Measurements from ENCODE around the gene LRRC36.

DNA sequence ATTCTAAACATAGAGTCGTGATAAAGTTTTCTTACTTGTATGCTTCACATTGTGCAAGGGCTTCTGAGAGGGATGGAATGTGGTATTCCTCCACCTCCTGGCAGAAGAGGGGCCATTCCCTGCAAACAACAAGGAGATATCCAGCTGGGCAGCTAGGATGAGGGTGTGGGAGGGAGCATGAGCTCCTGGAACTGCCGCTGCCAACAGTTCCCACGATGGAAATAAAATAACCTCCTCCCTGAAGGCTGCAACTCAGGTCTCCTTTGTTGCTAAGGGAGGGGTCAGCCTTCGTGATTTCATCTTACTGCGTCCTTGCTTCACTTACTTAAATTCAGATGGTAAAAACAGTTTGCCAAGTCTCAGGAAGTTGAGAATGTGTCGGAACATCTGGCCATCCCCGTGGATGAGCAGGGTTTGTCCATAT is 31.7 kb upstream of the LRRC36 start:
- TF ChIP-seq, protein P1, sequence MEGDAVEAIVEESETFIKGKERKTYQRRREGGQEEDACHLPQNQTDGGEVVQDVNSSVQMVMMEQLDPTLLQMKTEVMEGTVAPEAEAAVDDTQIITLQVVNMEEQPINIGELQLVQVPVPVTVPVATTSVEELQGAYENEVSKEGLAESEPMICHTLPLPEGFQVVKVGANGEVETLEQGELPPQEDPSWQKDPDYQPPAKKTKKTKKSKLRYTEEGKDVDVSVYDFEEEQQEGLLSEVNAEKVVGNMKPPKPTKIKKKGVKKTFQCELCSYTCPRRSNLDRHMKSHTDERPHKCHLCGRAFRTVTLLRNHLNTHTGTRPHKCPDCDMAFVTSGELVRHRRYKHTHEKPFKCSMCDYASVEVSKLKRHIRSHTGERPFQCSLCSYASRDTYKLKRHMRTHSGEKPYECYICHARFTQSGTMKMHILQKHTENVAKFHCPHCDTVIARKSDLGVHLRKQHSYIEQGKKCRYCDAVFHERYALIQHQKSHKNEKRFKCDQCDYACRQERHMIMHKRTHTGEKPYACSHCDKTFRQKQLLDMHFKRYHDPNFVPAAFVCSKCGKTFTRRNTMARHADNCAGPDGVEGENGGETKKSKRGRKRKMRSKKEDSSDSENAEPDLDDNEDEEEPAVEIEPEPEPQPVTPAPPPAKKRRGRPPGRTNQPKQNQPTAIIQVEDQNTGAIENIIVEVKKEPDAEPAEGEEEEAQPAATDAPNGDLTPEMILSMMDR (IDR thresholded peaks at IDR 0.05 in 4 of 5, conservative IDR thresholded peaks at IDR 0.05 in 1 of 5): no peak
- TF ChIP-seq POLR2A (IDR thresholded peaks at IDR 0.05): no peak
